Dermis lymphatic vessel endothelial cell (primary cell): Measurements from ENCODE around the gene ACAD9. TPM values are rescaled to one million over a fixed set of nuclear protein-coding genes. Genes with fewer than 3 reads are reported as not detected.

Source experiments
- total RNA-seq: library from RNA; depleted of rRNA; stranded (reverse); fragments of >200 nt; gene quantifications from 2 replicates; pipeline ENCODE4 v1.2.1, GENCODE V29; 2014

Gene ACAD9
- 30.8 and 30.9 TPM in 2 replicates for total RNA-seq

GRCh38 chr3:128879125-128879969 is at the start of gene ACAD9:
ACAD9 (plus strand) TSS chr3:128879620; CDS start chr3:128879692, 72 bp downstream.

Other genes with a start within 250 kb of the ACAD9 start
- 488 and 515 TPM in 2 replicates for gene RPN1, start 228.8 kb upstream of the ACAD9 start, total RNA-seq
- 33.3 and 43.5 TPM in 2 replicates for gene RAB7A, start 153.4 kb upstream of the ACAD9 start, total RNA-seq
- gene CFAP92, start 114.5 kb downstream of the ACAD9 start, total RNA-seq = 1.0 and 1.3 TPM in 2 replicates
- 5.2 and 8.5 TPM in 2 replicates for gene EFCC1, start 121.7 kb downstream of the ACAD9 start, total RNA-seq
- 0.11 TPM in 1 of 2 replicates, not detected in the other for gene GP9, start 181.2 kb downstream of the ACAD9 start, total RNA-seq
- 63.6 and 72.1 TPM in 2 replicates for gene RAB43, start 242.2 kb downstream of the ACAD9 start, total RNA-seq